GM18505 (cell line): Measurements from ENCODE around the gene PDP2.

Source experiments
- ATAC-seq: cut with Tn5 transposase; IDR thresholded peaks from one replicate; pipeline ENCODE4 v1.9.1; 2021; ENCODE audit not compliant: unreplicated experiment
- POLR2A ChIP-seq: IDR thresholded peaks from 4 replicates; pipeline ENCODE4 v1.6.1; 2011; ENCODE audit warnings: borderline replicate concordance; ENCODE audit not compliant: insufficient read depth, insufficient read length; ENCODE audit errors: extremely low read depth

The PDP2 gene

DNA sequence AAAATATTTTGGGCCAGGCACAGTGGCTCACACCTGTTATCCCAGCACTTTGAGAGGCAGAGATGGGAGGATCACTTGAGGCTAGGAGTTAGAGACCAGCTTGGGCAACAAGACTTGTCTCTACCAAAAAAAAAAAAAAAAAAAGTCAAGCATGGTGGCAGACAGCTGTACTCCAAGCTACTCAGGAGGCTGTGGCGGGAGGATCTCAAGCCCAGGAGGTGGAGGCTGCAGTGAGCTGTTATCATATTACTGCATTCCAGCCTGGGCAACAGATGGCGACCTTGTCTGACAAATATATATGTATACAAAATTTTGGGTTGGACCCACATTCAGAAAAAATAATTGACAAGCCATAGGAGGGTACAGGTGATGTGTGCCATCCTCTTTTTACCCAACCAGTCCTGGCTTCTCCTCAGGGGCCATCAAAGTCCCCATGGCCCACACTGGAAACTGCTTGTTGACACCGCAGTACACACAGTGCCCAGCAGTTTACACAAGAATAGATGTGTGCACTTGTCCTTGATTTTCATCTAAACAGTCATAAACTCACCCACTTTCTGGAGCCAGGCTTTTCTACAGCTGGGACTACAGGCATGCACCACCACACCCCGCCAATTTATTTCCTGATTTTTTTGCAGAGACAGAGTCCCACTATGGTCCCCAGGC, 56.7 kb downstream of the PDP2 start:
- no peak for ATAC-seq
- no peak for TF ChIP-seq POLR2A

DNA sequence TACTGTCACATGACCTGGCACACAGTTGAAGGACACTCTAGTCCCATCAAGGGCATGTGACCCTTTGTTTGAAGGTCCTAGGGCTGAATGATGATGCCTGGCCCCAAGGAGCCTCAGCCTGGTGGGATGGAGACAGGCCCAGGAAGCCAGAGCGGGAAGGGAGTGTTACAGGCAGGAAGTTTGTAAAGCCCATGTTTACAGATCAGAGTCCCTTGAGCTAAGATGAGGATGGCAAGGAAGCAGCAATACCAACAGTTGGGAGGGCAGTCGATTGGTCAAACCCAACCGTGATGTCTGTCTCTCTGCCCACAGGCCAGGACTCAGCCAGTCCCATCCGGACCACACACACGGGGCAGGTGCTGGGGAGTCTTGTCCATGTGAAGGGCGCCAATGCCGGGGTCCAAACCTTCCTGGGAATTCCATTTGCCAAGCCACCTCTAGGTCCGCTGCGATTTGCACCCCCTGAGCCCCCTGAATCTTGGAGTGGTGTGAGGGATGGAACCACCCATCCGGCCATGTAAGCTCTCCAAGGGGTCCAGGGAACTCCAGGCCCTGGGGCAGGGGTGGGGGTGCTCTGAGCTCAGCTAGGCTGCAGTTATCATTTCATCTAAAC, 57.5 kb downstream of the PDP2 start:
- TF ChIP-seq POLR2A = no peak

DNA sequence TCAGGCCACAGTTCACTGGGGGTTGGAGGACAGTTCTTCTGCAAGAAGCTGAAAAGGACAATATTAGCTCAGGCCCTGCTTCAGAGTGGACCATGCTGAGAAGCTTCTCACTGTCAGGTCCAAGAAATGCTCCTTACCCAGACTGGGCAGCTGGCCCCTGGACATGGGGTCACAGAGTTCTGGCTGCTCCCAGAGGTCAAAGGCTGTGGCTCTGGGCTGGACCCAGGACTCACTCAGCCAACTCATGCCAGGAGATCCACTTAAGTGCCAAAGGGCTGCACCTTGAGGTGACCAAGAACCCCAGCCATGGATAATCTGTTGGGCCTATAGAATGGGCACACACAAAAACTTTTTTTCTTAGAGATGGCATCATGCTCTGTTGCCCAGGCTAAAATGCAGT, 59.1 kb downstream of the PDP2 start:
- no peak for ATAC-seq
- no peak for TF ChIP-seq POLR2A

More for the DNA sequence above, 57.5 kb downstream of the PDP2 start:
- no peak for ATAC-seq

DNA sequence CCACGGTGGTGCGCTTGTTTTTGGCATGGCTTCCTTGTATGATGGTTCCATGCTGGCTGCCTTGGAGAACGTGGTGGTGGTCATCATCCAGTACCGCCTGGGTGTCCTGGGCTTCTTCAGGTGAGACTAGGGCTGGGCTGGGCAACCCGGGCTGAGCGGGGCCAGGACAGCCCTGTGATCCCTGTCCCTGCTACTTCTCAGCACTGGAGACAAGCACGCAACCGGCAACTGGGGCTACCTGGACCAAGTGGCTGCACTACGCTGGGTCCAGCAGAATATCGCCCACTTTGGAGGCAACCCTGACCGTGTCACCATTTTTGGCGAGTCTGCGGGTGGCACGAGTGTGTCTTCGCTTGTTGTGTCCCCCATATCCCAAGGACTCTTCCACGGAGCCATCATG, 59.9 kb downstream of the PDP2 start:
- ATAC-seq = no peak
- TF ChIP-seq POLR2A = no peak
